ENCODE results near the gene CREBL2.
"Not testable (repeated sequence)": the region's sequence is repeated elsewhere in the genome, so short reads cannot be mapped to it uniquely, and the experiment has no call there.

CREBL2 gene

GRCh38 chr12:12583510-12584178 is 28.0 kb upstream of the CREBL2 start:
- ChIA-PET CTCF (interaction anchor here (0.6 kb wide), 1 partner anchor 67 kb away, joined by 3 read pairs; no protein-coding TSS in a partner anchor), POLR2A (no interaction called here)
- TF ChIP-seq BHLHE40 (IDR thresholded peaks at IDR 0.05; ENCODE audit: borderline replicate concordance) (no peak), FOXA1 (IDR thresholded peaks at IDR 0.05) (no peak), HDGF (IDR thresholded peaks at IDR 0.05; ENCODE audit: borderline replicate concordance) (no peak), PKNOX1 (IDR thresholded peaks at IDR 0.05) (no peak), CTBP1 (IDR thresholded peaks at IDR 0.05; ENCODE audit: borderline replicate concordance) (no peak), ELF4 (IDR thresholded peaks at IDR 0.05) (no peak), FOXM1 (IDR thresholded peaks at IDR 0.05; ENCODE audit: borderline replicate concordance) (no peak), ARNT (IDR thresholded peaks at IDR 0.05) (no peak), SP1 (IDR thresholded peaks at IDR 0.05) (no peak), ZNF384 (IDR thresholded peaks at IDR 0.05) (no peak), TARDBP (IDR thresholded peaks at IDR 0.05) (no peak), LEF1 (IDR thresholded peaks at IDR 0.05; ENCODE audit: borderline replicate concordance) (no peak), FOXK2 (IDR thresholded peaks at IDR 0.05) (no peak), L3MBTL2 (conservative IDR thresholded peaks at IDR 0.05) (no peak)

GRCh38 chr12:12585115-12585863 is 26.4 kb upstream of the CREBL2 start:
- ChIA-PET POLR2A (no interaction called here), CTCF (no interaction called here)
- no peak for DNase-seq (ENCODE audit: extremely low spot score)
- TF ChIP-seq PKNOX1 (IDR thresholded peaks at IDR 0.05) (no peak), FOXM1 (IDR thresholded peaks at IDR 0.05; ENCODE audit: borderline replicate concordance) (no peak), LEF1 (IDR thresholded peaks at IDR 0.05; ENCODE audit: borderline replicate concordance) (no peak), SP1 (IDR thresholded peaks at IDR 0.05) (no peak), NFRKB (IDR thresholded peaks at IDR 0.05) (no peak), TARDBP (IDR thresholded peaks at IDR 0.05) (no peak), SUZ12 (IDR thresholded peaks at IDR 0.05) (no peak), ZNF384 (IDR thresholded peaks at IDR 0.05) (no peak), L3MBTL2 (conservative IDR thresholded peaks at IDR 0.05) (no peak), FOXA1 (IDR thresholded peaks at IDR 0.05) (no peak), FOXK2 (IDR thresholded peaks at IDR 0.05) (no peak), CTBP1 (IDR thresholded peaks at IDR 0.05; ENCODE audit: borderline replicate concordance) (no peak), ELF4 (IDR thresholded peaks at IDR 0.05) (no peak), ARNT (IDR thresholded peaks at IDR 0.05) (no peak), BHLHE40 (IDR thresholded peaks at IDR 0.05; ENCODE audit: borderline replicate concordance) (no peak)

More at GRCh38 chr12:12583510-12584178, 28.0 kb upstream of the CREBL2 start:
- no peak for DNase-seq (ENCODE audit: extremely low spot score)

- CTCF ChIA-PET: interaction anchor here (1.0 kb wide), 1 partner anchor 12 kb away, joined by 3 read pairs; no protein-coding TSS in a partner anchor
- DNase-seq (ENCODE audit: extremely low spot score): no peak
- POLR2A ChIA-PET: interaction anchor here (1.1 to 1.3 kb wide), 2 partner anchors 8 to 24 kb away, joined by 3 read pairs; partner anchors contain the start of gene CREBL2
- no peak for TF ChIP-seq ELF4 (IDR thresholded peaks at IDR 0.05)
Observed at GRCh38 chr12:12586879-12587675, 24.6 kb upstream of the CREBL2 start.

DNA sequence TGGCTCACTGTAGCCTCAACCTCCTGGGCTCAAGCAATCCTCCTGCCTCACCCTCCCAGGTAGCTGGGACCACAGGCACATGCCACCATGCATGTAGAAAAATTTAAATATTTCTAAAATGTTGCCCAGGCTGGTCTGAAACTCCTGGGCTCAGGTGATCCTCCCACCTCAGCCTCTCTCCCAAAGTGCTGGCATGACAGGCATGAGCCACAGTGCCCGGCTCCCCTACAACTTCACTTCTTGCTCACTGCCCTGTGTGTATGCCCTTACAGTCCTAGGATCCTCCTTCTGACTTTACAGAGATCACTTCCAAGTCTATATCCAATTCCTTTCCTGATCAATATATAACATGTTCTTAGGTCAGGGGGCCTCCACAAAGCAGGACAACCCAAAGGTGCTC is 23.8 kb upstream of the CREBL2 start:
- no peak for TF ChIP-seq LEF1 (IDR thresholded peaks at IDR 0.05; ENCODE audit: borderline replicate concordance)
- no peak for TF ChIP-seq FOXM1 (IDR thresholded peaks at IDR 0.05; ENCODE audit: borderline replicate concordance)
- TF ChIP-seq CTBP1 (IDR thresholded peaks at IDR 0.05; ENCODE audit: borderline replicate concordance): no peak
- TF ChIP-seq FOXA1 (IDR thresholded peaks at IDR 0.05): no peak
- no peak for TF ChIP-seq ZNF384 (IDR thresholded peaks at IDR 0.05)
- no peak for TF ChIP-seq L3MBTL2 (conservative IDR thresholded peaks at IDR 0.05)
- TF ChIP-seq NFRKB (IDR thresholded peaks at IDR 0.05): no peak
- TF ChIP-seq ELF4 (IDR thresholded peaks at IDR 0.05): no peak
- no peak for TF ChIP-seq HDGF (IDR thresholded peaks at IDR 0.05; ENCODE audit: borderline replicate concordance)
- no peak for TF ChIP-seq ARNT (IDR thresholded peaks at IDR 0.05)
- no peak for TF ChIP-seq PKNOX1 (IDR thresholded peaks at IDR 0.05)
- TF ChIP-seq FOXK2 (IDR thresholded peaks at IDR 0.05): no peak

GRCh38 chr12:12588436-12588835 is 23.2 kb upstream of the CREBL2 start:
- POLR2A ChIA-PET; CTCF ChIA-PET; DNase-seq (ENCODE audit: extremely low spot score): not testable (repeated sequence)

More for the DNA sequence above, 23.8 kb upstream of the CREBL2 start:
- CTCF ChIA-PET: no interaction called here
- POLR2A ChIA-PET: no interaction called here
- no peak for DNase-seq (ENCODE audit: extremely low spot score)

GRCh38 chr12:12590961-12591360 is 20.7 kb upstream of the CREBL2 start:
- CTCF ChIA-PET: no interaction called here
- POLR2A ChIA-PET: no interaction called here
- DNase-seq (ENCODE audit: extremely low spot score): no peak
- no peak for TF ChIP-seq ZNF384 (IDR thresholded peaks at IDR 0.05)
- TF ChIP-seq FOXM1 (IDR thresholded peaks at IDR 0.05; ENCODE audit: borderline replicate concordance): no peak
- no peak for TF ChIP-seq L3MBTL2 (conservative IDR thresholded peaks at IDR 0.05)
- TF ChIP-seq ARNT (IDR thresholded peaks at IDR 0.05): no peak
- TF ChIP-seq SUZ12 (IDR thresholded peaks at IDR 0.05): no peak
- no peak for TF ChIP-seq BHLHE40 (IDR thresholded peaks at IDR 0.05; ENCODE audit: borderline replicate concordance)
- TF ChIP-seq PKNOX1 (IDR thresholded peaks at IDR 0.05): no peak
- no peak for TF ChIP-seq SP1 (IDR thresholded peaks at IDR 0.05)
- TF ChIP-seq ELF4 (IDR thresholded peaks at IDR 0.05): no peak
- no peak for TF ChIP-seq NFRKB (IDR thresholded peaks at IDR 0.05)
- TF ChIP-seq FOXA1 (IDR thresholded peaks at IDR 0.05): no peak
- TF ChIP-seq LEF1 (IDR thresholded peaks at IDR 0.05; ENCODE audit: borderline replicate concordance): no peak

Data from HEK293T (cell line).